PC-9 (cell line): Measurements from ENCODE around the gene FBXO34.

Source experiments
- EZH2 ChIP-seq: fragments of 200-600 bp; sonication (generic); IDR thresholded peaks from 2 replicates; pipeline ENCODE4 v1.8.0; 2017; ENCODE audit warnings: antibody characterized with exemption, low read depth
- TF ChIP-seq, protein P1 (sequence below): fragments of 200-600 bp; sonication (generic); conservative IDR thresholded peaks from 2 replicates; pipeline ENCODE4 v1.6.1; 2017; ENCODE audit warnings: mixed run types, antibody characterized with exemption, mild to moderate bottlenecking, moderate library complexity

DNA sequence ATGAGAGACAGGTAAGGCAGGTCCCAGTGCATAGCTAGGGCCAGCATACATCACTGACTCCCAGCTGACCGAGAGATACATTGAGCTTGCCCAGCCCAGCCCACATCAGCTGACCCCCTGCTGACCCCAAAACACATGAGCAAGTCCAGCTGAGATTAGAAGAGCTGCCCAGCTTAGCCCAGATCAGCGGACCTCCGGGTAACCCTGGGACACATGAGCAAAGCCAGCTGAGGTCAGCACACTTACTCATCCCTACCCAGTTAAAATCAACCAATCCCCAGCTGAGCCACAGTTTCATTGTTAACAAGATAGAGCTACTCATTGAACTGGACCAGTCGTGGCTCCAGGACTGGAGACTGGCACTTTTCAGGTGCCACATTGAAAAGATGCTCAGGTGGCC, 21.8 kb upstream of the FBXO34 start:
- TF ChIP-seq, protein P1, sequence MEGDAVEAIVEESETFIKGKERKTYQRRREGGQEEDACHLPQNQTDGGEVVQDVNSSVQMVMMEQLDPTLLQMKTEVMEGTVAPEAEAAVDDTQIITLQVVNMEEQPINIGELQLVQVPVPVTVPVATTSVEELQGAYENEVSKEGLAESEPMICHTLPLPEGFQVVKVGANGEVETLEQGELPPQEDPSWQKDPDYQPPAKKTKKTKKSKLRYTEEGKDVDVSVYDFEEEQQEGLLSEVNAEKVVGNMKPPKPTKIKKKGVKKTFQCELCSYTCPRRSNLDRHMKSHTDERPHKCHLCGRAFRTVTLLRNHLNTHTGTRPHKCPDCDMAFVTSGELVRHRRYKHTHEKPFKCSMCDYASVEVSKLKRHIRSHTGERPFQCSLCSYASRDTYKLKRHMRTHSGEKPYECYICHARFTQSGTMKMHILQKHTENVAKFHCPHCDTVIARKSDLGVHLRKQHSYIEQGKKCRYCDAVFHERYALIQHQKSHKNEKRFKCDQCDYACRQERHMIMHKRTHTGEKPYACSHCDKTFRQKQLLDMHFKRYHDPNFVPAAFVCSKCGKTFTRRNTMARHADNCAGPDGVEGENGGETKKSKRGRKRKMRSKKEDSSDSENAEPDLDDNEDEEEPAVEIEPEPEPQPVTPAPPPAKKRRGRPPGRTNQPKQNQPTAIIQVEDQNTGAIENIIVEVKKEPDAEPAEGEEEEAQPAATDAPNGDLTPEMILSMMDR, result no peak
- TF ChIP-seq EZH2, result no peak
